Naive thymus-derived CD8-positive, alpha-beta T cell (primary cell): ENCODE results near the gene PITPNM1. TPM values are rescaled to one million over a fixed set of nuclear protein-coding genes. Genes with fewer than 3 reads are reported as not detected.
A peak's percentile ranks its signal among the peaks of the same experiment; 100 is the strongest.

Experiments used
- ATAC-seq, 2 donors: fragments of 150-1000 bp; cut with Tn5 transposase in 1 of 2; sonication (Bioruptor Pico), chemical (Tn5 transposase) in 1 of 2; 1 replicate in 1 of 2; 2 replicates in 1 of 2; pipeline ENCODE4 v1.10.0; 2021; ENCODE audit warnings: mild to moderate bottlenecking in 2 of 2, moderate library complexity in 2 of 2
- POLR2A ChIA-PET: fragments of 350-600 bp; sonication (Branson Sonifier 250); formaldehyde crosslinking; loops from one replicate; lab custom pipeline; 2021; ENCODE audit warnings: antibody characterized with exemption; lab: Charles Lee
- DNase-seq, 10 donors: peaks; one replicate each; pipeline versions ENCODE4 v3.0.0 to v3.0.0-alpha.2; 2020 to 2022
- H3K27ac Mint-ChIP-seq, 10 donors: one replicate each; pipeline ENCODE4 v1.8.0; 2020 to 2022; ENCODE audit warnings: mild to moderate bottlenecking in 10 of 10, mixed read lengths in 10 of 10, moderate library complexity in 4 of 10, inconsistent platforms in 1 of 10
- H3K27me3 Mint-ChIP-seq, 5 donors: one replicate each; pipeline ENCODE4 v1.8.0; 2021 to 2022; ENCODE audit warnings: mixed read lengths in 5 of 5
- H3K36me3 Mint-ChIP-seq, 3 donors: one replicate each; pipeline ENCODE4 v1.8.0; 2020 to 2022; ENCODE audit warnings: mixed read lengths in 3 of 3, mild to moderate bottlenecking in 2 of 3, inconsistent platforms in 1 of 3
- H3K4me1 Mint-ChIP-seq, 4 donors: one replicate each; pipeline ENCODE4 v1.8.0; 2021 to 2022; ENCODE audit warnings: mixed read lengths in 4 of 4
- H3K4me3 Mint-ChIP-seq, 10 donors: one replicate each; pipeline ENCODE4 v1.8.0; 2020 to 2022; ENCODE audit warnings: mild to moderate bottlenecking in 10 of 10, mixed read lengths in 10 of 10, moderate library complexity in 6 of 10, inconsistent platforms in 1 of 10
- H3K9me3 Mint-ChIP-seq, 9 donors: one replicate each; pipeline ENCODE4 v1.8.0; 2020 to 2022; ENCODE audit warnings: mixed read lengths in 9 of 9, mild to moderate bottlenecking in 3 of 9, inconsistent platforms in 1 of 9, moderate library complexity in 1 of 9
- polyA plus RNA-seq, 3 donors: library from polyadenylated mRNA; unstranded; fragments of 300-500 nt; fragmentation: Illumina TruSeq; gene quantifications; one replicate each; pipeline ENCODE4 v1.2.3, GENCODE V29; 2021
- total RNA-seq, 8 experiments: library from RNA in 2 of 8; stranded (reverse) in 2 of 8; gene quantifications; one replicate each; pipeline ENCODE4 v1.2.3 and lab custom pipeline; 2021 to 2026

The PITPNM1 gene
- total and polyA plus RNA-seq, 5 experiments from 2014 or later: 13.8 to 120 (median 36.5) TPM

DNA sequence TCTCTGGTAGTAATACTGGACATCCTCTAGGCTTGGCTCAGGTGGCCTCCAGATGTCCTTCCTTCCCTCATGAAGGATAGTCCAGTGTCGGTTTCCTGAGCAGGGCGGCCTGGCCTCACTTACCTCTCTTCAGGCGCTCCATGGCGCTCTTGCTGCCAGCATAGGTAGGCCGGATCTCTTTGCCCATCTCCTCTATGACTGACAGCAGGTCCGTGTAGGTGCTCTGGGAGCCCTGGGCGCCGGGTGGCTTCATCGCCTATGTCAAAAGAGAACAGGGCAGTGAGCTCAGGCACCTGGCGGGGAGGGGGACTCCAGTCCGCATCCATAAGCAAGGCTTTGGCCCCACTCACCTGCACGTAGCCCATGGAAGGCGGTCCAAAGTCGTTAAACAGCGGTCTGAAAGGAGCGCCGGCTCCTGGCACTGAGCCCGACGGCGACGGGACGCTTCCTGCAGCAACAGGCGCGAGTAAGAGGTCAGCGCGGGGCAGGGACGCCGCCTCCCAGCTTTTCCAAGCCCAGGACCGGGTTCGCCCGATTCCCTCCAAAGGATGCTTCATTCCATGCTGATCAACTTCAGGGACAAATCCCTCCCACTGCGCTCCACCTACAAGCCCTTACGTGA, 2.2 kb upstream of the PITPNM1 start:
- Mint-ChIP-seq H3K4me1 (peaks cover 29 to 52% (median 44%) of the 10 kb centered on the region in 4 donors), H3K27ac (peak overlapping the region in 9 of 10 donors; percentile 92 to 99 (median 97)), H3K4me3 (peak overlapping the region; percentile 81 to 94 (median 92)), H3K9me3 (no peaks in the 10 kb centered on the region), H3K36me3 (peaks cover 0 to 6% (median 0%) of the 10 kb centered on the region in 3 donors), H3K27me3 (peaks cover 0 to 4% (median 0%) of the 10 kb centered on the region in 5 donors)
- DNase-seq (peak in 1 of 10 donors; percentile 32), ATAC-seq (no peak)
- POLR2A ChIA-PET: interaction anchor here (0.8 to 2.4 kb wide), 17 partner anchors 12 to 388 kb away, joined by 3 to 22 read pairs (median 6); partner anchors contain the start of genes AIP, CLCF1, KDM2A and POLD4

DNA sequence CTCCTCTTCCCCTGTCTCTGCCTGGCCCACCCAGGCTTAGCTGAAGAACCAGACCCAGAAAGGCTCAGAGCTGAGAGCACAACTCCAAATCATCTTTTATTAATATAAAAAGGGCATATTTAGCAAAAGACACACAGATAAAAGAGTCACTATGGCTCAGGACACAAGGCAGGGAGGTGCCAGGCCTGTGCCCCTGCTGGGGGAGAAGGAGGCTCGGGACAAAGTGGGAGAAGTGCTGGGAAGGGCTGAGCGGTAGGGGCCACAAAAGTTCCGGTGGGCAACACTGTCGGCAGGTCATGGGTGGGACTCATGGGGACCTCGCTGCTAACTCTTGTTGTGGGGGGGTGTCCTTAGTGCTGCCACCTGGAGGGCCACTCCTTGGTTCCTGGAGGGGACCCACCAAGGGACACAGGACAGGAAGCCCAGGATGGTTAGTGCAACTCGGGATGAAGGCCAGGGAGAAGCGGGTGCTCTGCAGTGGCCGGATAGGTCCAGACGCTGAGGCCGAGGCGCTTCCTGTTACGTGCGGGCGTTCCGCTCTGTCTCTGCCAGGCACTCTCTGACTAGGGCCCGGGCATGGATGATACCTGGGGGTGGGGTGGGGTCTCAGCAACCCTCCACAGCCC, 1.4 kb upstream of the PITPNM1 start:
- Mint-ChIP-seq H3K4me1 (peaks cover 29 to 52% (median 46%) of the 10 kb centered on the region in 4 donors), H3K9me3 (no peaks in the 10 kb centered on the region), H3K27me3 (peaks cover 0 to 4% (median 0%) of the 10 kb centered on the region in 5 donors), H3K4me3 (peak overlapping the region; percentile 86 to 95 (median 92)), H3K36me3 (peaks cover 0 to 14% (median 0%) of the 10 kb centered on the region in 3 donors), H3K27ac (peak overlapping the region; percentile 86 to 99 (median 97))
- DNase-seq (no peak), ATAC-seq (no peak)
- POLR2A ChIA-PET: interaction anchor here (0.6 to 8.8 kb wide), 22 partner anchors 21 to 133 kb away, joined by 3 to 118 read pairs (median 6); partner anchors contain the start of genes AIP, CLCF1, PPP1CA and PTPRCAP

DNA sequence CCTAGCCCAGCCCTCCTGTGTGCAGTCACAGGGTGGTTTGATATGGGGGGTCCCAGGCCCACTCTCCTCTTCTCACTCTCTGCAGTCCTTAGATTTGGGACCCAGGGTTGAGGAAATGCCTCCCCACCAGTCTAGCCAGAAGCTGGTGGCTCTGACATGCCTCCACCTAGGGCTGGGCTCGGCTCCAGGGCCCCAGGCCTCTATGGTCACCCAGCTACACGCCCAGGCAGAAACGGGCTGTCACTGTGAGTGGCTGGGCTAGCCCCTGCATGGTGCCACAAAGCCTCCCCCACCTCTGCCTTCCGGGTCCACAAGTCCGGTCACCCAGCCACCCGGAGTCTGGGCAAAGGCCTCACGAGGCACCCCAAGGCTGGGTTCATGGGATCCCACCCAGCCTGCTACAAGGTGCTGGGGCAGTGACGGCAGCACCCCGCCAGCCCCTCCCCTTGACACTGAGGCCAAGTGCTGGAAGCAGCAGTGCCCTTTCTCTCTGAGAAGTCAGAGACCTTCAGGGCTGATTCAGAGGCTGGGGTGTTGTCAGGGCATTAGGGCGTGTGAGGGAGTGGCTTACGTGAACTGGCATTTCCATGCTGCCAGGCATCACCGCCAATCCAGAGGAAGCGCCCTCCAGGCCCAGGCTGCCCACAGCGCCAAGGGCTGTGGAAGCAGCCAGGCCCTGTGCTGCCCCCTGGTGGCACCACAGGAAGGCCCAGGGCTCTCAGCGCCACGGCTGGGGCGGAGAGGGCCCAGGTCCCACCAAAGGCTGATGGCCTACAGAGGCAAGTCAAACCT, 638 bp upstream of the PITPNM1 start:
- DNase-seq (peak; percentile 84 to 94 (median 89)), ATAC-seq (peak; percentile 45 to 50)
- Mint-ChIP-seq H3K27ac (peak overlapping the region; percentile 92 to 99 (median 96)), H3K4me1 (peaks cover 33 to 59% (median 53%) of the 10 kb centered on the region in 4 donors), H3K27me3 (peaks cover 0 to 2% (median 0%) of the 10 kb centered on the region in 5 donors), H3K4me3 (peak overlapping the region; percentile 86 to 95 (median 91)), H3K9me3 (no peaks in the 10 kb centered on the region), H3K36me3 (peaks cover 0 to 20% (median 0%) of the 10 kb centered on the region in 3 donors)
- POLR2A ChIA-PET: interaction anchor here (0.5 to 8.8 kb wide), 27 partner anchors 10 to 162 kb away, joined by 3 to 118 read pairs (median 4); partner anchors contain the start of genes AIP, POLD4, PPP1CA and PTPRCAP

DNA sequence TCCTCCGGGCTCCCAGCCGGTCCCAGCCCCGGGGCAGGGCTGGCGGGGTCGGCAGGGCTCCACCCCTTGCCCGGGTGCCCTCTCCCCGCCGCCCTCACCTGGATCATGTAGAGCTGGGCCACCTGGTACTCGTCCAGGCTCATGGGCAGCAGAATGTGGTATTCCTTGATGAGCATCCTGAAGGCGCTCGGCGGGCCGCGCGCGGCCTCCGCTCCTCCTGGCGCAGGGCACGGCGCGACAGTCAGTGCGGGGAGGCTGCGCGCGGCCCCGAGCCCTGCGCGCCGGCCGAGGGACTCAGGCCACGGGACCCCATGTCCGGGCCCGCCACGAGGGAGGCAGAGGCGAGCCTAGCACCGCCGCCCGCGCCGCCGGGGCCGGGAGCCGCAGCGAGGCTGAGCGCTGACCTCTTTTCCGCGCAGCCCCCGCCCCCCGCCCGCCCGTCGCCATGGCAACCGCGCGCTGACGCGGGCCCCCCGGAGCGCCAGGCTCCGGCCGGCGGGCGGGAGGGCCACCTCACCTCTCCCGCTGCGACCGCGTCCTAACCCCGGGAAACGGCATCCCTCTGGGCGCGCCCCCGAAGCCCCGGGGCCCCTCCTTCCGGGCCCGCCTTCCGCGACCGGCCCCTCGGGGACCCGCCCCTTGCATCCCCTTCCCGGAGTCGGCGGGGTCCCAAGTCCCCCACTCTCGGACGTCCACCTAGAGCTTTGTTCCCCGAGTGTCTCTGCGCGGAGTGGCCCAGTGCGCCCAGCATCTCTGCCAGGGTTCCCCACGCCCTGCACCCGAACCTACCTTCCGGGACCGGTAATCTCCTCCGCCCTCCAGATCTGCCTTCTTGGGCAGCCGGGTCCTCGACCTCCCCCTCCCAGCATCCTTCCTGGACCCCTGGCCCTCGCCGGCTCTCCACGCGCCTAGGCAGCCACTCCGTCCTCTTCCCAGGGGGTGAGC, 886 bp downstream of the PITPNM1 start:
- Mint-ChIP-seq H3K9me3 (no peaks in the 10 kb centered on the region), H3K27me3 (peaks cover 0 to 2% (median 0%) of the 10 kb centered on the region in 5 donors), H3K4me1 (peaks cover 36 to 57% (median 54%) of the 10 kb centered on the region in 4 donors), H3K27ac (peak overlapping the region; percentile 68 to 96 (median 89)), H3K36me3 (peaks cover 0 to 28% (median 0%) of the 10 kb centered on the region in 3 donors), H3K4me3 (peak overlapping the region; percentile 86 to 94 (median 90))
- ATAC-seq (no peak), DNase-seq (peak in 6 of 10 donors; percentile 26 to 58 (median 39))
- POLR2A ChIA-PET: interaction anchor here (0.5 to 8.8 kb wide), 19 partner anchors 10 to 153 kb away, joined by 3 to 118 read pairs (median 7); partner anchors contain the start of genes AIP, POLD4, PPP1CA and PTPRCAP

DNA sequence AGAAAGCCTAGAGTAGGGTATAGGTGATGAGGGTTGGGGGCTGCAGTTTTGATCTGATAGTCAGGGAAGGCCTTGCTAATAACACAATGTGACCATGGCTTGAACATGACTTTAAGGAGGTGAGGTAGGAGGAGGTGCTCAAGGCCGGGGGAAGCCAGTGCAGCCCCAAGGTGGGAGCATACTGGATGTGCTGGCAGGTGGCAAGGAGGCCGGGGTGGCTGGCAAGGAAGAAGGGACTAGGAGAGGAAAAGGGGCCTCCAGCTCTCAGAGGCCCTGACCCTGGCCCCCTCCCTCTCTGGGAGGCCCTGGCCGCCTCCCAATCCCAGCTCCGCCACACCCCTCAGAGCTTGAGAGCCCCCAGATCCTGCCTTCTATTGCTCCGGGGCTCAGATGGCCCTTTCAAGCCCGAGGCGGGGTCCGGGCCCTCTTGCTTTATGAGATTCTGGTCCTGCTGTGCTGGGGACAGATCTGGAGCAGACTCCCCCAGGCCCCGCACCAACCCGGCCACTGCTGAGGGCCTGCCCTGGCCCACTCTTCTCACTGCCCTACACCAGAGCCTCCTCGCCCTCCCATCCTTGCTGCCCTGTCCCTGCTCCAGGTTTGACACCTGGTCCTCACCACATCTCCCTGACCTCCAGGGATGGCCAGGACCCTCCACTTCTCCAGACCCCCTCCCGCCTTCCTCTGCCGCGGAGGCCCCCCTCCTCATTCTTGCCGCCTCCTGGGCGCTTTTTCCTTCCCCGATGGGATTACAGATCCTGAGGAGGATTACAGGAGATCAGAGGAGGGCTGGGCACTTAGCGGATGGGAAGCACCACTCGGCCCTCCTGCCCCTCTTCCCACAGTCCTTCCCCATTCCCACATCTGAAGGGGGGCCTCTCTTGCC, 1.8 kb downstream of the PITPNM1 start:
- peak in 1 of 10 donors; percentile 60 for DNase-seq
- no peak for ATAC-seq
- peaks cover 0 to 31% (median 0%) of the 10 kb centered on the region in 3 donors for H3K36me3 Mint-ChIP-seq
- H3K4me1 Mint-ChIP-seq: peaks cover 28 to 49% (median 46%) of the 10 kb centered on the region in 4 donors
- POLR2A ChIA-PET: interaction anchor here (0.9 to 8.8 kb wide), 7 partner anchors 10 to 102 kb away, joined by 3 to 118 read pairs (median 7); partner anchors contain the start of genes AIP and PPP1CA
- H3K9me3 Mint-ChIP-seq: no peaks in the 10 kb centered on the region
- H3K4me3 Mint-ChIP-seq: peak overlapping the region; percentile 58 to 87 (median 76)
- peak overlapping the region; percentile 16 to 91 (median 85) for H3K27ac Mint-ChIP-seq
- no peaks in the 10 kb centered on the region for H3K27me3 Mint-ChIP-seq

DNA sequence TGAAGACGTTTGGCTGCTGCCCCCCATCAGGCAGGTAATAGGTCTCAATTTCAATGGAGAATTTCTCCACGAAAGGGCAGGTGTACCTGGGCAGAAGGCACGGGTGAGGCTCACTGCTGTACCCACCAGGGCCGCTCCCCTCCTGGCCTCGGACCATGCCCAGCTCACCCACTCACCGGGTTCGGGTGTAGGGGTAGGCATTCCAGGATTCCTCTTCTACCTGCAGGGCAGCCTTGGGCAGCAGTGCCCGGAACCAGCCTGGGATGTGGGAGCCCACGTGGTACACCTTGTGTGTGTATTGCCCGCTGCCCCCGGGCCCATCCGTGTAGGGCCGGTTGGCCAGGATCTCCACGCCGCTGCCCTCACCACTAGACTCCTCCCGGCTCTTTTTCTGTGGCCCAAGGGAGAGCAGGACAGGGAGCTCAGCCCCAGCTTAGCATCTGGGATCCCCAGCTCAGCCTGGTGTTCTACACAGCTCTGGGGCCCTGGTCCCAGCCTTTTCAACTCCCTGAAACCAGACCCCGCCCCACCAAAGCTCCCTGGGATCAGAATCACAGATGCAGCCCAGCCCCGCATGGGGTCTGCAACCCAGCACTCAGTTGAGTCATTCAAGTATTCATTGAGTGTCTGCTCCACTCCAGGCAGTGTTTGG, 2.7 kb downstream of the PITPNM1 start:
- Mint-ChIP-seq H3K27ac (peak overlapping the region in 9 of 10 donors; percentile 3 to 91 (median 82)), H3K27me3 (no peaks in the 10 kb centered on the region), H3K9me3 (no peaks in the 10 kb centered on the region), H3K4me1 (peaks cover 28 to 47% (median 45%) of the 10 kb centered on the region in 4 donors), H3K4me3 (peak overlapping the region; percentile 58 to 87 (median 76)), H3K36me3 (peaks cover 0 to 33% (median 0%) of the 10 kb centered on the region in 3 donors)
- DNase-seq (no peak), ATAC-seq (no peak)
- POLR2A ChIA-PET: interaction anchor here (0.9 to 8.8 kb wide), 6 partner anchors 12 to 101 kb away, joined by 4 to 118 read pairs (median 7); partner anchors contain the start of genes AIP, PPP1CA and TMEM134

DNA sequence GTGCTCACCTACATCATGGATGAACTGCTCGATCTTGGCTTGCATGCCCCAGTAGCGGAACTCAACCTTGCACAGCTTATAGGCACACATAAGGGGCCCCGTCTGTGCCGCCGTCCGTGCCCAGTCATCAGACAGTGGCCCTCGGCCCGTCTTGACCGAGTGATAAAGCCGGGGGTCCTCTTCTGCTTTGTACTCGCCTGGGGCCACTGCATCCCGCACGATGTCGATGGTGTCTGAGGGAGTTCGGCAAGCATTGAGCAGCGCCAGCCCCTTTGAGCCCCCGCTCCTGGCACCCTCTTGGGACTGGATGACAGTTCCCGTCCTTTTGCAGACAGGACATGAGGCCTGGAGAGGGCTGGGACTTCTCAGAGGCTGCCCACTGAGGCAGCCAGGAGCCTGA, 3.3 kb downstream of the PITPNM1 start:
- Mint-ChIP-seq H3K27me3 (no peaks in the 10 kb centered on the region), H3K9me3 (no peaks in the 10 kb centered on the region), H3K4me1 (peaks cover 26 to 41% (median 40%) of the 10 kb centered on the region in 4 donors), H3K27ac (peak overlapping the region in 1 of 10 donors; percentile 38), H3K36me3 (peaks cover 0 to 34% (median 0%) of the 10 kb centered on the region in 3 donors), H3K4me3 (no peak overlapping the region)
- POLR2A ChIA-PET: interaction anchor here (1.0 to 8.8 kb wide), 5 partner anchors 10 to 68 kb away, joined by 3 to 118 read pairs (median 4); partner anchors contain the start of genes AIP and TMEM134
- DNase-seq (no peak), ATAC-seq (no peak)

DNA sequence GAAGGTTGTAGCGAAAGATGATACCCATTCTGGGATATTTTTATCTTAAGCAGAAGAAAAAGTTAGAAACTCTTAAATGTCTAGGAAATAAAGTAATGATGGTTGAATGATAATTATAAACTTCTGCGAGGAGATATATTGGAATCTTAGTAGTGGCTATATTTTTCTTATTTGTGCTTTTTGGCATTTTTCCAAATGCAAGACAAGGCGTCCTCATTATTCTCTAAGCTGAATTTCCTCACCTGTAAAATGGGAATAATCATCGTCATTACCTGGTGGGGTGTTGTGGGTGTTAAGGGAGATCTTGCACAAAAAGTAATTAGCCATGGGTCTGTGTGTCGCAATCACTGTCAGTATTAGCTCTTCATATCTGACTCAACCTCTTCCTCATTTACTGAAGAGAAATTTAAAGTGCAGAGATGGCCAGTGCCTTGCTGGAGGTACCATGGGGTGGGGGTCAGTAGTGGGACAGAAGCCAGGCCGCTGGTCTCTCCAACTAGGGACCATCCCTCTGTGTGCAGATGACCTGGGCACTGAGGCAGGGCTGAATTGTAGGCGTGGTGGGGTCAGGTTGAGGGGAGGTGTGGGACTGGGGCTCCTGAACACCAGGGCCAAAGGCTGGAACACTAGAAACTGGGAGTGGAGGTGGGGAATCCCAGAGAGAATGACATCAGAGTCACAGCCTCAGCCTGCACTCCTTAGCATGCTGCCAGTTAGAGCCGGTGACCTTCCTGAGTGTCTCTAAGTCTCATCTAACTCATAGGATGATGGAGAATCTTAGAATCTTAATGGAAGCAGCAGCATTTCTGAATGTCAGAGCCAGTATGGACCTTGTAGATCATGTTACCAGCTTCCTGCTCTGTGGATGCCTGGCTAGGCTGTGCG, 4.1 kb downstream of the PITPNM1 start:
- H3K27ac Mint-ChIP-seq: peak overlapping the region in 4 of 10 donors; percentile 27 to 72 (median 52)
- no peaks in the 10 kb centered on the region for H3K9me3 Mint-ChIP-seq

DNA sequence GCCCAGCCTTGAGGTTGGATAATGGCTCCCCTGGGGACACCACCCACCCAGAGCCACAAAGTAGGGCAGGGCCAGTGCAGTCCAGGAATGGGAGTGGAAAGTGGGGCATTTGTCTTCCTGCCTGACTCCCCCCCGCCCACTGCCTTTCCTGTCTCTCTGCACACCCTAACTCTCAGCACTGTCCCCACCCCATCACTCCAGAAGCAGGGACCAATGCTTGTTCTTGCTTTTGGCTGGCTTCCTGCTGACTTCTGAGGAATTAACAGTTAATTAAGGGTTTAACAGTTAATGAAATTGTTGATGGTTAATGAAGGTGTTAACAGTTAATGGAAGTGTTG, 4.7 kb downstream of the PITPNM1 start:
- peaks cover 18 to 27% (median 26%) of the 10 kb centered on the region in 4 donors for H3K4me1 Mint-ChIP-seq
- POLR2A ChIA-PET: interaction anchor here (0.9 to 8.8 kb wide), 2 partner anchors 15 to 66 kb away, joined by 3 to 118 read pairs; partner anchors contain the start of gene AIP
- H3K9me3 Mint-ChIP-seq: no peaks in the 10 kb centered on the region
- peak overlapping the region in 2 of 10 donors; percentile 27 to 56 for H3K27ac Mint-ChIP-seq
- H3K27me3 Mint-ChIP-seq: no peaks in the 10 kb centered on the region
- no peak overlapping the region for H3K4me3 Mint-ChIP-seq
- DNase-seq: no peak
- ATAC-seq: no peak
- peaks cover 0 to 42% (median 0%) of the 10 kb centered on the region in 3 donors for H3K36me3 Mint-ChIP-seq

More for the DNA sequence above, 4.1 kb downstream of the PITPNM1 start:
- peak overlapping the region in 1 of 10 donors; percentile 9 for H3K4me3 Mint-ChIP-seq
- peaks cover 22 to 34% (median 32%) of the 10 kb centered on the region in 4 donors for H3K4me1 Mint-ChIP-seq
- H3K27me3 Mint-ChIP-seq: no peaks in the 10 kb centered on the region
- DNase-seq (no peak), ATAC-seq (no peak)
- POLR2A ChIA-PET: interaction anchor here (1.2 to 8.8 kb wide), 2 partner anchors 9 to 15 kb away, joined by 3 to 118 read pairs; partner anchors contain the start of gene AIP
- H3K36me3 Mint-ChIP-seq: peaks cover 0 to 39% (median 0%) of the 10 kb centered on the region in 3 donors
